ENCODE data around the gene NXPH3.

NXPH3 gene

GRCh38 chr17:49582789-49583188, 7.1 kb downstream of the NXPH3 start:
- Histone ChIP-seq H3K4me3 (ENCODE audit: low read length) (no peak overlapping the region), H3K36me3 (ENCODE audit: insufficient read depth, low read length) (no peaks in the 10 kb centered on the region), H3K27me3 (ENCODE audit: insufficient read depth, low read length) (peaks cover 7% of the 10 kb centered on the region), H2AFZ (ENCODE audit: low read depth, low read length) (no peak overlapping the region), H3K9me3 (ENCODE audit: low read length) (no peaks in the 10 kb centered on the region), H3K4me1 (ENCODE audit: insufficient read depth, low read length) (no peaks in the 10 kb centered on the region)

GRCh38 chr17:49583226-49583625, 7.6 kb downstream of the NXPH3 start:
- Histone ChIP-seq H3K4me3 (ENCODE audit: low read length) (no peak overlapping the region), H3K36me3 (ENCODE audit: insufficient read depth, low read length) (no peaks in the 10 kb centered on the region), H3K9me3 (ENCODE audit: low read length) (no peaks in the 10 kb centered on the region), H3K27me3 (ENCODE audit: insufficient read depth, low read length) (peaks cover 3% of the 10 kb centered on the region), H3K4me1 (ENCODE audit: insufficient read depth, low read length) (no peaks in the 10 kb centered on the region), H2AFZ (ENCODE audit: low read depth, low read length) (no peak overlapping the region)

DNA sequence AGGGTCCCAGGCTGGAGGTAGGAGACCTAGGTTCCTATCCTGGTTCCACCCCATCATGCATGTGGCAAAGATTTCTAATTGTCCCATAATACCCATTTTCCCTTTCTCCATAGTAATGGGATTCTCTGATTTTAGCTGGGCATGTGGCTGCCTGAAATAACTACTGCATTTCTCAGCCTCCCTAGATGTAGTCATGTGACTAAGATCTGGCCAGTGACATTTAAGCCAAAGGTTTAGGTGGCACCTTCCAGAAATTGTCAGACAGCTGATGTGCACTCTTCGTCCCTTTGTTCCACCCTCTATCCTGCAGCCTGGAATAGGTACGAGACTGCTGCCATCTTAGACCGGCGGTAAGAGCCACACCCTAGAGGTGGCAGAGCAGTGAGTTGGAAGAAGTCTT, 8.2 kb downstream of the NXPH3 start:
- H3K4me3 ChIP-seq (ENCODE audit: low read length): no peak overlapping the region
- no peaks in the 10 kb centered on the region for H3K4me1 ChIP-seq (ENCODE audit: insufficient read depth, low read length)
- H3K9me3 ChIP-seq (ENCODE audit: low read length): no peaks in the 10 kb centered on the region
- no peaks in the 10 kb centered on the region for H3K27me3 ChIP-seq (ENCODE audit: insufficient read depth, low read length)
- H2AFZ ChIP-seq (ENCODE audit: low read depth, low read length): no peak overlapping the region
- no peaks in the 10 kb centered on the region for H3K36me3 ChIP-seq (ENCODE audit: insufficient read depth, low read length)

DNA sequence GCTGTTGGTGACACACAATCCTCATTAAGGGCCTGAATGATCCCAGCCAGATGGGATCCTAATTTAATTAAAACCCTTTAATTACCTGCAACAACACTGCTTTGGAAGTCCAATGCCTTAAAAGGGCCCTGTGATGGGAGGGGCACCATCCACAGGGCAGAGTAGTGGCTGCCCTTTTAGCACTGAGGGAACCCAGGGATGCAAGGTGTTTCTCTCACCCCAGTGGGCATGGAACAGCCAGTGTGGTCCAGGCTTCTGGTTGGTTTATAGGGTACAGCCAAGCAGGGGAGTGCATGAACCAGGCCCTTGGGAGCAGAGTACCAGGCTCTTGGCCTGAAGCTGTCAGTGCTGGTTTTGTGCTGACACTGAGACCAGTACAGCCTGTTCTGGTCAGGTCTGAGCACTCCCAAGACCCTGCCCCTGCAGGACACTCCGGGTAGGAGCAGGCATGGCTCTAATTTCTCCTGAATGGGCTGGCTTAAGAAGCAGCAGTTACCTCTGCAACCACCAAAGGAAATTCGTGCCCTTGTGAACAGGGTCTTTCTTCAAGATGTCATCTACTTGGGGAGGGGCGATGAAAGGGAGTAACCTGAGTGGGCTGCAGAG, 9.9 kb downstream of the NXPH3 start:
- Histone ChIP-seq H3K27me3 (ENCODE audit: insufficient read depth, low read length) (no peaks in the 10 kb centered on the region), H3K36me3 (ENCODE audit: insufficient read depth, low read length) (no peaks in the 10 kb centered on the region), H3K4me1 (ENCODE audit: insufficient read depth, low read length) (no peaks in the 10 kb centered on the region), H2AFZ (ENCODE audit: low read depth, low read length) (no peak overlapping the region), H3K9me3 (ENCODE audit: low read length) (no peaks in the 10 kb centered on the region), H3K4me3 (ENCODE audit: low read length) (no peak overlapping the region)

DNA sequence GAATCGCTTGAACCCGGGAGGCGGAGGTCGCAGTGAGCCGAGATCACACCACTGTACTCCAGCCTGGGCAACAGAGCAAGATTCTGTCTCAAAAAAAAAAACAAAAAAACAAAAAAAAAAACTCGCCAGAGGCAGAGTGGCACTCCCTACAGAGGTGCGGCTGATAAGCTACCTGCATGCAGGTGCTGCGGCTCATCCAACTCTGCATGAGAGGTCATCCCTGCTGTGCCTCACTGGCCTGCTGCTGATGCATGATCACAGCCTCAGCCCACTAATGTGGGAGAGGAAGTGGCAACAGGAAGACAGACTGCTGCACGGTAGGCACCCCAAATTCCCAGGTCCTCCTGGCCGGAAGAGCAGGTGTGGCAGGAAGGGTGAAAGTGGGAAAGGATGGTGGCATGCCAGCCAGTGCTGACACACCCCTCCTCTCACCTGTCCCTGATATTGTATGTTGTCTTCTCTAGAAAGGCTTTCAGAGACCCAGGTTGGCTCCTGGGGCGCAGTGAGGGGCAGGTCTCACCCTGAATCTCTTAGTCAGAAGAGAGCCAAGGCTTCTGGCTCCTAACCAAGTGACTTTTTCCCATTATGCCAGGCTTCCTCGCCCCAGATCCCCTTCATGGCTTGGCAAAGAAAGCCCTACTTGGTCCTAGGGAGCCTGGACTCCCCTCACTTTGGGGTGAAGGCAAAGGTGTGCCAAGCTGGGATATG, 11.8 kb downstream of the NXPH3 start:
- Histone ChIP-seq H3K9me3 (ENCODE audit: low read length) (no peaks in the 10 kb centered on the region), H3K27me3 (ENCODE audit: insufficient read depth, low read length) (no peaks in the 10 kb centered on the region), H3K36me3 (ENCODE audit: insufficient read depth, low read length) (no peaks in the 10 kb centered on the region), H3K4me1 (ENCODE audit: insufficient read depth, low read length) (no peaks in the 10 kb centered on the region), H2AFZ (ENCODE audit: low read depth, low read length) (no peak overlapping the region), H3K4me3 (ENCODE audit: low read length) (no peak overlapping the region)

- H3K9me3 ChIP-seq (ENCODE audit: low read length): no peaks in the 10 kb centered on the region
- no peaks in the 10 kb centered on the region for H3K36me3 ChIP-seq (ENCODE audit: insufficient read depth, low read length)
- H3K4me1 ChIP-seq (ENCODE audit: insufficient read depth, low read length): no peaks in the 10 kb centered on the region
- no peak overlapping the region for H2AFZ ChIP-seq (ENCODE audit: low read depth, low read length)
- H3K27me3 ChIP-seq (ENCODE audit: insufficient read depth, low read length): no peaks in the 10 kb centered on the region
- no peak overlapping the region for H3K4me3 ChIP-seq (ENCODE audit: low read length)
Measured at GRCh38 chr17:49588312-49588711, 12.6 kb downstream of the NXPH3 start.

- no peaks in the 10 kb centered on the region for H3K27me3 ChIP-seq (ENCODE audit: insufficient read depth, low read length)
- no peak overlapping the region for H2AFZ ChIP-seq (ENCODE audit: low read depth, low read length)
- H3K9me3 ChIP-seq (ENCODE audit: low read length): no peaks in the 10 kb centered on the region
- H3K36me3 ChIP-seq (ENCODE audit: insufficient read depth, low read length): no peaks in the 10 kb centered on the region
- H3K4me3 ChIP-seq (ENCODE audit: low read length): no peak overlapping the region
- no peaks in the 10 kb centered on the region for H3K4me1 ChIP-seq (ENCODE audit: insufficient read depth, low read length)
Measured at GRCh38 chr17:49588726-49589576, 13.3 kb downstream of the NXPH3 start.

- H3K36me3 ChIP-seq (ENCODE audit: insufficient read depth, low read length): peaks cover 3% of the 10 kb centered on the region
- H3K9me3 ChIP-seq (ENCODE audit: low read length): no peaks in the 10 kb centered on the region
- H3K4me1 ChIP-seq (ENCODE audit: insufficient read depth, low read length): no peaks in the 10 kb centered on the region
- no peak overlapping the region for H2AFZ ChIP-seq (ENCODE audit: low read depth, low read length)
- H3K27me3 ChIP-seq (ENCODE audit: insufficient read depth, low read length): no peaks in the 10 kb centered on the region
- H3K4me3 ChIP-seq (ENCODE audit: low read length): no peak overlapping the region
Measured at GRCh38 chr17:49589577-49589927, 13.9 kb downstream of the NXPH3 start.

DNA sequence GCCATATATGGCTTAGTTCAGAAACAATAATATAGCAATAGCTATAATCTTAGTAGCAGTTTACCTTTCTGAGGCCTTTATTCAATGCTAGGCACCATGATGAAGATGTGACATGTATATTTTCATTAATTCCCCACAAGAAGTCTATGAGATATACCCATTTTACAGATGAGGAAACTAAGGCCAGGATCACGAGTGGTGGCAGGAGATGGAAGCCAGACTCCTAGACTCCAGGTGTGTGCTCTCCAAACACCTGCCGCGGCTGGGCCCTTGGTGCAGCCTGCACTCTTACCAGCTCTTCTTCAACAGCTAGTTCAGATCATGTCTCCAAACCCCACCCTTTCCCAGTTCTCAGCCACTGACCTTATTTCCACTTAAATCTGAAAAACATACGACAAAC, 15.2 kb downstream of the NXPH3 start:
- H3K36me3 ChIP-seq (ENCODE audit: insufficient read depth, low read length): peaks cover 5% of the 10 kb centered on the region
- H3K4me3 ChIP-seq (ENCODE audit: low read length): no peak overlapping the region
- H3K27me3 ChIP-seq (ENCODE audit: insufficient read depth, low read length): no peaks in the 10 kb centered on the region
- H3K4me1 ChIP-seq (ENCODE audit: insufficient read depth, low read length): no peaks in the 10 kb centered on the region
- no peak overlapping the region for H2AFZ ChIP-seq (ENCODE audit: low read depth, low read length)
- no peaks in the 10 kb centered on the region for H3K9me3 ChIP-seq (ENCODE audit: low read length)

DNA sequence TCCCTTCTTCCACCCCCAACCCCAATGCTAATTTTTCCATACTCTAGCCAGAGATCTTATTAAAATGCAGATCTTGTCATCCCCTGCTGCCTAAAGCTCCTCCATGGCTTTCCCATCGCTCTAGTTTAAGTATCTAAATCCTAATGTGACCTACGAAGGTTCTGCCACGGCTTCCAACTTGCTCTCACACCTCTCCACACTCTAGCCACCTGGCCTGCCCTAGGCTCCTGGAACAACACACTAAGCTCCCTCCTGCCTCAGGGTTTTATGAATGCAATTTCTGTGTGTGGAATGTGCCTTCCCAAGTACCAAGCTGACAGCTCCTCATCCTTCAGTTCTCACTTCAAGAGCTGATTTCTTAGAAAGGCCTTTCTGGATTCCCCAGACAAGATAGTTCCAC, 16.6 kb downstream of the NXPH3 start:
- Histone ChIP-seq H3K27me3 (ENCODE audit: insufficient read depth, low read length) (no peaks in the 10 kb centered on the region), H3K4me1 (ENCODE audit: insufficient read depth, low read length) (no peaks in the 10 kb centered on the region), H3K9me3 (ENCODE audit: low read length) (no peaks in the 10 kb centered on the region), H3K36me3 (ENCODE audit: insufficient read depth, low read length) (peaks cover 13% of the 10 kb centered on the region), H3K4me3 (ENCODE audit: low read length) (no peak overlapping the region), H2AFZ (ENCODE audit: low read depth, low read length) (no peak overlapping the region)

GRCh38 chr17:49595328-49595727, 19.7 kb downstream of the NXPH3 start:
- no peaks in the 10 kb centered on the region for H3K9me3 ChIP-seq (ENCODE audit: low read length)
- peaks cover 39% of the 10 kb centered on the region for H3K36me3 ChIP-seq (ENCODE audit: insufficient read depth, low read length)
- no peak overlapping the region for H2AFZ ChIP-seq (ENCODE audit: low read depth, low read length)
- no peaks in the 10 kb centered on the region for H3K4me1 ChIP-seq (ENCODE audit: insufficient read depth, low read length)
- no peak overlapping the region for H3K4me3 ChIP-seq (ENCODE audit: low read length)
- no peaks in the 10 kb centered on the region for H3K27me3 ChIP-seq (ENCODE audit: insufficient read depth, low read length)

GRCh38 chr17:49595980-49596379, 20.3 kb downstream of the NXPH3 start:
- Histone ChIP-seq H3K9me3 (ENCODE audit: low read length) (no peaks in the 10 kb centered on the region), H3K36me3 (ENCODE audit: insufficient read depth, low read length) (peaks cover 45% of the 10 kb centered on the region), H3K4me1 (ENCODE audit: insufficient read depth, low read length) (no peaks in the 10 kb centered on the region), H2AFZ (ENCODE audit: low read depth, low read length) (no peak overlapping the region), H3K27me3 (ENCODE audit: insufficient read depth, low read length) (no peaks in the 10 kb centered on the region), H3K4me3 (ENCODE audit: low read length) (no peak overlapping the region)

- H3K4me3 ChIP-seq (ENCODE audit: low read length): no peak overlapping the region
- no peaks in the 10 kb centered on the region for H3K9me3 ChIP-seq (ENCODE audit: low read length)
- H3K27me3 ChIP-seq (ENCODE audit: insufficient read depth, low read length): no peaks in the 10 kb centered on the region
- peaks cover 52% of the 10 kb centered on the region for H3K36me3 ChIP-seq (ENCODE audit: insufficient read depth, low read length)
- no peak overlapping the region for H2AFZ ChIP-seq (ENCODE audit: low read depth, low read length)
- H3K4me1 ChIP-seq (ENCODE audit: insufficient read depth, low read length): no peaks in the 10 kb centered on the region
Measured at GRCh38 chr17:49596613-49597244, 21.1 kb downstream of the NXPH3 start.

Data from neuron (in vitro differentiated cells).